HepG2 (cell line): ENCODE measurements around the gene ACCSL. TPM values are rescaled to one million over a fixed set of nuclear protein-coding genes. Genes with fewer than 3 reads are reported as not detected.

Experiments
- ATAC-seq: fragments of 200-7000 bp; cut with Tn5 transposase; 3 replicates; pipeline ENCODE4 v1.9.1; 2020; ENCODE audit warnings: mild to moderate bottlenecking, moderate library complexity
- BruUV-seq: library from RNA; stranded (reverse); fragments of 400-500 nt; replicated peaks from 2 replicates; lab custom pipeline; 2021; lab: Mats Ljungman, UMichigan
- CTCF ChIA-PET: fragments of 300-600 bp; formaldehyde crosslinking; extraction: SDS; loops from one replicate; lab custom pipeline; 2021; ENCODE audit warnings: low total read pairs, inconsistent platforms, low intra/inter-chr PET ratio; lab: Yijun Ruan, JAX
- POLR2A ChIA-PET: fragments of 350-600 bp; sonication (Branson Sonifier 250); formaldehyde crosslinking; loops from one replicate; lab custom pipeline; 2020; ENCODE audit warnings: antibody characterized with exemption, inconsistent platforms; lab: Yijun Ruan, JAX
- DNase-seq: peaks from one replicate; pipeline ENCODE4 v3.0.0-alpha.2; 2015; ENCODE audit warnings: low spot score
- FAIRE-seq: peaks from 3 replicates; lab custom pipeline; 2011; peaks lifted over from hg19 to GRCh38; lab: Jason Lieb, UNC
- H2AFZ ChIP-seq: one replicate; pipeline ENCODE4 v1.6.1; 2011; ENCODE audit warnings: low read length, inconsistent platforms
- H3K27ac ChIP-seq: fragments of 300-600 bp; 3 replicates; pipeline ENCODE4 v1.8.0; 2011; ENCODE audit warnings: mixed run types, mild to moderate bottlenecking, mixed read lengths, low read length, inconsistent platforms; ENCODE audit not compliant: insufficient read depth; ENCODE audit errors: extremely low read length
- H3K27me3 ChIP-seq, 2 experiments: fragments of 200-600 bp in 1 of 2; 2 replicates in 1 of 2; 3 replicates in 1 of 2; pipeline versions ENCODE4 v1.6.0 to v1.8.0; 2011; ENCODE audit warnings: low read length in 2 of 2, mild to moderate bottlenecking in 2 of 2, moderate library complexity in 2 of 2, inconsistent platforms in 1 of 2; ENCODE audit not compliant: insufficient read depth in 2 of 2, control insufficient read depth in 1 of 2
- H3K36me3 ChIP-seq, 2 experiments: fragments of 200-600 bp in 1 of 2; replicated peaks in 1 of 2; 2 replicates in 1 of 2; 3 replicates in 1 of 2; pipeline versions ENCODE4 v1.5.1 to v1.8.0; 2011; ENCODE audit warnings: low read length in 2 of 2, inconsistent platforms in 1 of 2; ENCODE audit not compliant: insufficient read depth in 2 of 2, control insufficient read depth in 1 of 2
- H3K4me1 ChIP-seq: 2 replicates; pipeline ENCODE4 v1.5.1; 2012; ENCODE audit warnings: low read length, inconsistent platforms; ENCODE audit not compliant: insufficient read depth
- H3K4me2 ChIP-seq: 2 replicates; pipeline ENCODE4 v1.6.0; 2011; ENCODE audit warnings: low read depth, low read length, inconsistent platforms
- H3K4me3 ChIP-seq, 3 experiments: fragments of 200-600 bp in 1 of 3; sonication (generic), shearing (Covaris generic) in 1 of 3; replicated peaks in 1 of 3; 2 replicates each; pipeline ENCODE4 v1.5.1; 2011 to 2016; ENCODE audit warnings: low read length in 3 of 3, inconsistent platforms in 2 of 3, low read depth in 2 of 3, mild to moderate bottlenecking in 2 of 3, control low read depth in 1 of 3, mixed read lengths in 1 of 3; ENCODE audit not compliant: insufficient read depth in 1 of 3
- H3K79me2 ChIP-seq: one replicate; pipeline ENCODE4 v1.6.1; 2011; ENCODE audit warnings: low read length, inconsistent platforms; ENCODE audit not compliant: insufficient read depth
- H3K9ac ChIP-seq: 2 replicates; pipeline ENCODE4 v1.6.0; 2011; ENCODE audit warnings: mild to moderate bottlenecking, low read depth, low read length, inconsistent platforms; ENCODE audit not compliant: insufficient read depth
- H3K9me3 ChIP-seq: 2 replicates; pipeline ENCODE4 v1.5.1; 2012; ENCODE audit warnings: mild to moderate bottlenecking, low read length
- H4K20me1 ChIP-seq: 2 replicates; pipeline ENCODE4 v1.6.0; 2011; ENCODE audit warnings: inconsistent platforms, mild to moderate bottlenecking, low read length, moderate library complexity; ENCODE audit not compliant: insufficient read depth
- DMAP1 ChIP-seq: IDR thresholded peaks from 2 replicates; pipeline ENCODE4 v1.6.1; 2016
- HDAC1 ChIP-seq: sonication (generic); formaldehyde crosslinking; IDR thresholded peaks from 2 replicates; pipeline ENCODE4 v1.5.1; 2020; ENCODE audit warnings: mild to moderate bottlenecking, missing genetic modification reagents
- PBX3 ChIP-seq: sonication (generic); formaldehyde crosslinking; IDR thresholded peaks from 2 replicates; pipeline ENCODE4 v1.8.1; 2023; ENCODE audit warnings: missing genetic modification reagents, inconsistent platforms, borderline replicate concordance
- ZFP41 ChIP-seq: sonication (generic); formaldehyde crosslinking; IDR thresholded peaks from 2 replicates; pipeline ENCODE4 v1.4.0; 2020; ENCODE audit warnings: mild to moderate bottlenecking, missing genetic modification reagents, borderline replicate concordance
- ZNF674 ChIP-seq: sonication (generic); formaldehyde crosslinking; IDR thresholded peaks from 2 replicates; pipeline ENCODE4 v1.5.0; 2020; ENCODE audit warnings: low read depth, mild to moderate bottlenecking, missing genetic modification reagents
- ZNF7 ChIP-seq: IDR thresholded peaks from 2 replicates; pipeline ENCODE4 v1.6.1; 2016; ENCODE audit warnings: missing biosample characterization, missing genetic modification reagents
- WGBS: methylation state at CpG from one replicate; pipeline ENCODE4 v1.1.6; 2017; ENCODE audit warnings: low lambda C conversion rate; 5-methylcytosine and 5-hydroxymethylcytosine counted together
- in situ Hi-C: cut with HindIII; loops from 2 replicates; pipeline ENCODE4 v1.10.0; 2017; ENCODE audit warnings: low pct_unique_long_range_greater_than_20kb; ENCODE audit not compliant: extremely low pct_ligation_motif_present
- intact Hi-C: fragments of 100-400 bp; cut with micrococcal nuclease; formaldehyde crosslinking; loops from one replicate; pipeline ENCODE4 v1.10.0; 2022; ENCODE audit not compliant: unreplicated experiment
- polyA plus RNA-seq, 8 experiments: library from polyadenylated mRNA; depleted of rRNA in 3 of 8; stranded (reverse) in 7 of 8; unstranded in 1 of 8; fragments of >200 nt; fragmentation: Illumina TruSeq in 4 of 8; extraction: Trizol in 4 of 8; gene quantifications; 2 replicates each; pipeline versions ENCODE4 v1.2.1 to v1.2.3, GENCODE V29; 2011 to 2016; ENCODE audit warnings: low read depth in 4 of 8, missing spikeins in 1 of 8, mixed read lengths in 1 of 8; ENCODE audit not compliant: insufficient read depth in 1 of 8
- total RNA-seq, 5 experiments: library from RNA; depleted of rRNA; stranded (reverse); fragments of >200 nt; fragmentation: Illumina TruSeq; extraction: Trizol; gene quantifications; 2 replicates each; pipeline ENCODE4 v1.2.3, GENCODE V29; 2016; ENCODE audit warnings: low read depth in 1 of 5
- TF ChIP-seq, protein P1 (sequence below): sonication (generic); formaldehyde crosslinking; IDR thresholded peaks from 2 replicates; pipeline ENCODE4 v1.4.0; 2020; ENCODE audit warnings: missing genetic modification reagents
- TF ChIP-seq, protein P2 (sequence below): sonication (generic); formaldehyde crosslinking; IDR thresholded peaks from 2 replicates; pipeline ENCODE4 v1.4.0; 2020; ENCODE audit warnings: mild to moderate bottlenecking, missing genetic modification reagents

ACCSL gene
- total and polyA plus RNA-seq, 2 of the 13 experiments (the other 11 are each of a cell fraction or from before 2014, with no cell fraction given), result not detected

GRCh38 chr11:44088871-44089270 is 41.1 kb downstream of the ACCSL start:
- ChIA-PET CTCF (no interaction called here), POLR2A (no interaction called here)
- no peak overlapping the region for H3K9ac ChIP-seq
- no peak overlapping the region for H3K4me2 ChIP-seq
- H3K27ac ChIP-seq, result no peak overlapping the region
- no peak for FAIRE-seq
- no peaks in the 10 kb centered on the region for H4K20me1 ChIP-seq
- in situ Hi-C loops (no loop called here), intact Hi-C loops (no loop called here)
- H3K79me2 ChIP-seq, result no peaks in the 10 kb centered on the region
- no peaks in the 10 kb centered on the region for H3K4me1 ChIP-seq
- H3K27me3 ChIP-seq, result no peaks in the 10 kb centered on the region
- TF ChIP-seq ZFP41 (CRISPR knock-in tag) (no peak), PBX3 (CRISPR knock-in tag) (no peak), DMAP1 (CRISPR knock-in tag) (no peak), ZNF7 (CRISPR knock-in tag) (no peak), ZNF674 (CRISPR knock-in tag) (no peak), HDAC1 (CRISPR knock-in tag) (no peak)
- TF ChIP-seq, protein P1, sequence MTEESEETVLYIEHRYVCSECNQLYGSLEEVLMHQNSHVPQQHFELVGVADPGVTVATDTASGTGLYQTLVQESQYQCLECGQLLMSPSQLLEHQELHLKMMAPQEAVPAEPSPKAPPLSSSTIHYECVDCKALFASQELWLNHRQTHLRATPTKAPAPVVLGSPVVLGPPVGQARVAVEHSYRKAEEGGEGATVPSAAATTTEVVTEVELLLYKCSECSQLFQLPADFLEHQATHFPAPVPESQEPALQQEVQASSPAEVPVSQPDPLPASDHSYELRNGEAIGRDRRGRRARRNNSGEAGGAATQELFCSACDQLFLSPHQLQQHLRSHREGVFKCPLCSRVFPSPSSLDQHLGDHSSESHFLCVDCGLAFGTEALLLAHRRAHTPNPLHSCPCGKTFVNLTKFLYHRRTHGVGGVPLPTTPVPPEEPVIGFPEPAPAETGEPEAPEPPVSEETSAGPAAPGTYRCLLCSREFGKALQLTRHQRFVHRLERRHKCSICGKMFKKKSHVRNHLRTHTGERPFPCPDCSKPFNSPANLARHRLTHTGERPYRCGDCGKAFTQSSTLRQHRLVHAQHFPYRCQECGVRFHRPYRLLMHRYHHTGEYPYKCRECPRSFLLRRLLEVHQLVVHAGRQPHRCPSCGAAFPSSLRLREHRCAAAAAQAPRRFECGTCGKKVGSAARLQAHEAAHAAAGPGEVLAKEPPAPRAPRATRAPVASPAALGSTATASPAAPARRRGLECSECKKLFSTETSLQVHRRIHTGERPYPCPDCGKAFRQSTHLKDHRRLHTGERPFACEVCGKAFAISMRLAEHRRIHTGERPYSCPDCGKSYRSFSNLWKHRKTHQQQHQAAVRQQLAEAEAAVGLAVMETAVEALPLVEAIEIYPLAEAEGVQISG (CRISPR knock-in tag), result no peak
- TF ChIP-seq, protein P2, sequence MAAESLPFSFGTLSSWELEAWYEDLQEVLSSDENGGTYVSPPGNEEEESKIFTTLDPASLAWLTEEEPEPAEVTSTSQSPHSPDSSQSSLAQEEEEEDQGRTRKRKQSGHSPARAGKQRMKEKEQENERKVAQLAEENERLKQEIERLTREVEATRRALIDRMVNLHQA (CRISPR knock-in tag), result no peak
- WGBS, result 15% methylated on average over 4 of the region's 4 CpGs
- ATAC-seq, result no peak
- no peak overlapping the region for H3K4me3 ChIP-seq
- H2AFZ ChIP-seq, result no peak overlapping the region
- BruUV-seq, result no TSS peak
- no peaks in the 10 kb centered on the region for H3K36me3 ChIP-seq
- no peaks in the 10 kb centered on the region for H3K9me3 ChIP-seq
- no peak for DNase-seq
